ENCODE measurements around the gene WHRN.

WHRN gene

GRCh38 chr9:114522847-114523246 lies 17.6 kb upstream of the WHRN start:
- Mint-ChIP-seq H3K36me3 (no peaks in the 10 kb centered on the region), H3K4me1 (peaks cover 8% of the 10 kb centered on the region)

DNA sequence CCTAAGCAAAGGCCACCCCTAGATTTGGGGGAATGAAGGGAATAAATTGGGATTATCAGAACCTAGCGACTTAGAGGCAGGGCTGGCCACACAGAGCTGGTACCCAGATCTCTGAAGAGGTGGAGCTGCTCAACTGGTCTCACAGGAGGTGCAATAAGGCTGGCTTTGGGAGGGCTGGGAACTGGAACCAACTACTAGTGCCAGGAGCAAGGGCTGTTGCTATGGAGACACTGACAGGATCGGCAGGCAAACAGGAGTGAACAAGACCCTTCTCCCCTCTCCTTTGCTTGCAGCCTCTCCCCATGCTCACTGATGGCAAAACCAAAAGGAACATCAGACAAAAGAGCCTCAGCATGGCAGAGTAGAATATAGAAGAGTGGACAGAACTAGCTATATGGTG lies 17.0 kb upstream of the WHRN start:
- Mint-ChIP-seq H3K36me3 (no peaks in the 10 kb centered on the region), H3K4me3 (no peak overlapping the region), H3K9me3 (no peaks in the 10 kb centered on the region), H3K4me1 (peaks cover 12% of the 10 kb centered on the region), H3K27ac (no peak overlapping the region)
- no peak for ATAC-seq
- no peak for DNase-seq (ENCODE audit: low spot score in 2 of 2)

More at GRCh38 chr9:114522847-114523246, 17.6 kb upstream of the WHRN start:
- ATAC-seq (no peak), DNase-seq (ENCODE audit: low spot score in 2 of 2) (no peak)
- H3K27ac Mint-ChIP-seq: no peak overlapping the region
- H3K4me3 Mint-ChIP-seq: no peak overlapping the region
- no peaks in the 10 kb centered on the region for H3K9me3 Mint-ChIP-seq

GRCh38 chr9:114521846-114522245 lies 16.6 kb upstream of the WHRN start:
- no peak for DNase-seq (ENCODE audit: low spot score in 2 of 2)
- Mint-ChIP-seq H3K4me1 (peaks cover 16% of the 10 kb centered on the region), H3K36me3 (no peaks in the 10 kb centered on the region)

DNA sequence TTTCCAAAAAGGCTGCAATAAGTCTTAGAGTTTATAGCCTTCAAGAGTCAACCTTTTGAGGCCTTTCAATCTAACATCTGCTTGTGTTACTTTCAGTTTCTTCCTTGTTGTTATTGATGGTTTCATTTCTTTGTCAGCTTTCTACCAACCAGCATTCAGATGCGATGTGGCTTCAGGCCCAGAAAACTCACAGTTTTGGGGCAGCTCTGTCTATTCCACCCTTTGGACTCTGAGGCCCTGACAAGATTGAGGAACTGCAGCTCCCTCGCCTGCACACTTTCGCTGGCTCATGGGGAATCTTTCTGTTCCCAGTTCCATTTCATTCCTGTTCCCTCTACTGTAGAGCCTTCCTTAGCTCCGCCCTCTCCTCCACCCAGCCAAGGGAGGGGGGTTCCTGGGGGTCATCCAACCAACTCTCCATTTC lies 13.3 kb upstream of the WHRN start:
- H3K9me3 Mint-ChIP-seq: no peaks in the 10 kb centered on the region
- H3K36me3 Mint-ChIP-seq: no peaks in the 10 kb centered on the region
- H3K27ac Mint-ChIP-seq: peak overlapping the region; percentile 63
- H3K4me3 Mint-ChIP-seq: peak overlapping the region; percentile 7
- H3K4me1 Mint-ChIP-seq: peaks cover 16% of the 10 kb centered on the region
- ATAC-seq (peak; percentile 64), DNase-seq (ENCODE audit: low spot score in 2 of 2) (no peak)

More at GRCh38 chr9:114521846-114522245, 16.6 kb upstream of the WHRN start:
- Mint-ChIP-seq H3K27ac (no peak overlapping the region), H3K9me3 (no peaks in the 10 kb centered on the region), H3K4me3 (no peak overlapping the region)
- ATAC-seq: no peak

- Mint-ChIP-seq H3K27ac (peak overlapping the region; percentile 63), H3K4me1 (peaks cover 20% of the 10 kb centered on the region), H3K4me3 (no peak overlapping the region), H3K9me3 (no peaks in the 10 kb centered on the region), H3K36me3 (no peaks in the 10 kb centered on the region)
- DNase-seq (ENCODE audit: low spot score in 2 of 2) (no peak), ATAC-seq (no peak)
Measured at GRCh38 chr9:114518120-114518519, 12.8 kb upstream of the WHRN start.

GRCh38 chr9:114516913-114517312 lies 11.6 kb upstream of the WHRN start:
- H3K4me3 Mint-ChIP-seq: no peak overlapping the region
- H3K36me3 Mint-ChIP-seq: no peaks in the 10 kb centered on the region
- no peak for DNase-seq (ENCODE audit: low spot score in 2 of 2)
- H3K4me1 Mint-ChIP-seq: peaks cover 22% of the 10 kb centered on the region
- ATAC-seq: peak; percentile 87
- H3K27ac Mint-ChIP-seq: no peak overlapping the region
- H3K9me3 Mint-ChIP-seq: no peaks in the 10 kb centered on the region

- Mint-ChIP-seq H3K27ac (no peak overlapping the region), H3K9me3 (no peaks in the 10 kb centered on the region), H3K36me3 (no peaks in the 10 kb centered on the region), H3K4me3 (no peak overlapping the region), H3K4me1 (peaks cover 22% of the 10 kb centered on the region)
- ATAC-seq (no peak), DNase-seq (ENCODE audit: low spot score in 2 of 2) (no peak)
Measured at GRCh38 chr9:114515528-114515927, 10.3 kb upstream of the WHRN start.

DNA sequence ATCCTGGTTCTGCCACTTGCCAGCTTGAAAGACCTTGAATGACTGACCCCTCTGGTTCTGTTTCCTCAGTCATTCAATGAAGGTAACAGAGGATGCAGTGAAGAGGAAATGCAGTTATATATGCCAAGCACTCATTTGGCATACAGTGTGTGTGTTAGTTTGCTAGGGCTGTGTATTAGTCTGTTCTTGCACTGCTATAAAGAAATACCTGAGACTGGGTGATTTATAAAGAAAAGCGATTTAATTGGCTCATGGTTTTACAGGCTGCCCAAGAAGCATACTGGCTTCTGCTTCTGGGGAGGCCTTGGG lies 8.6 kb upstream of the WHRN start:
- no peaks in the 10 kb centered on the region for H3K36me3 Mint-ChIP-seq
- H3K4me3 Mint-ChIP-seq: no peak overlapping the region
- ATAC-seq: no peak
- no peaks in the 10 kb centered on the region for H3K9me3 Mint-ChIP-seq
- no peak overlapping the region for H3K27ac Mint-ChIP-seq
- H3K4me1 Mint-ChIP-seq: peaks cover 22% of the 10 kb centered on the region
- DNase-seq (ENCODE audit: low spot score in 2 of 2): no peak

- peak overlapping the region; percentile 26 for H3K27ac Mint-ChIP-seq
- ATAC-seq (no peak), DNase-seq (ENCODE audit: low spot score in 2 of 2) (no peak)
- H3K4me3 Mint-ChIP-seq: no peak overlapping the region
- H3K4me1 Mint-ChIP-seq: peaks cover 16% of the 10 kb centered on the region
- no peaks in the 10 kb centered on the region for H3K36me3 Mint-ChIP-seq
- H3K9me3 Mint-ChIP-seq: no peaks in the 10 kb centered on the region
Measured at GRCh38 chr9:114513055-114513958, 8.0 kb upstream of the WHRN start.

GRCh38 chr9:114511978-114512874 lies 7.0 kb upstream of the WHRN start:
- H3K4me1 Mint-ChIP-seq: peaks cover 9% of the 10 kb centered on the region
- H3K27ac Mint-ChIP-seq: peak overlapping the region; percentile 26
- ATAC-seq (no peak), DNase-seq (ENCODE audit: low spot score in 2 of 2) (no peak)
- H3K36me3 Mint-ChIP-seq: no peaks in the 10 kb centered on the region
- no peaks in the 10 kb centered on the region for H3K9me3 Mint-ChIP-seq
- H3K4me3 Mint-ChIP-seq: no peak overlapping the region

- Mint-ChIP-seq H3K4me1 (peaks cover 17% of the 10 kb centered on the region), H3K9me3 (no peaks in the 10 kb centered on the region), H3K36me3 (peaks cover 10% of the 10 kb centered on the region), H3K4me3 (no peak overlapping the region), H3K27ac (no peak overlapping the region)
- ATAC-seq (no peak), DNase-seq (ENCODE audit: low spot score in 2 of 2) (no peak)
Measured at GRCh38 chr9:114507726-114508125, 2.5 kb upstream of the WHRN start.

- no peak for ATAC-seq
- peak overlapping the region; percentile 80 for H3K4me3 Mint-ChIP-seq
- peaks cover 33% of the 10 kb centered on the region for H3K4me1 Mint-ChIP-seq
- H3K9me3 Mint-ChIP-seq: no peaks in the 10 kb centered on the region
- H3K36me3 Mint-ChIP-seq: peaks cover 23% of the 10 kb centered on the region
- DNase-seq (ENCODE audit: low spot score in 2 of 2): no peak
- H3K27ac Mint-ChIP-seq: peak overlapping the region; percentile 84
Measured at GRCh38 chr9:114506082-114506390, 763 bp upstream of the WHRN start.

- H3K27ac Mint-ChIP-seq: peak overlapping the region; percentile 84
- H3K4me3 Mint-ChIP-seq: peak overlapping the region; percentile 80
- DNase-seq (ENCODE audit: low spot score in 2 of 2) (peak; percentile 52 to 72), ATAC-seq (peak; percentile 63)
- H3K9me3 Mint-ChIP-seq: no peaks in the 10 kb centered on the region
- H3K4me1 Mint-ChIP-seq: peaks cover 47% of the 10 kb centered on the region
- H3K36me3 Mint-ChIP-seq: peaks cover 32% of the 10 kb centered on the region
Measured at GRCh38 chr9:114504341-114505186, 709 bp downstream of the WHRN start.

GRCh38 chr9:114503522-114504340 lies 1.5 kb downstream of the WHRN start:
- Mint-ChIP-seq H3K4me3 (peak overlapping the region; percentile 80), H3K9me3 (no peaks in the 10 kb centered on the region), H3K36me3 (peaks cover 35% of the 10 kb centered on the region), H3K27ac (peak overlapping the region; percentile 84), H3K4me1 (peaks cover 53% of the 10 kb centered on the region)
- DNase-seq (ENCODE audit: low spot score in 2 of 2) (no peak), ATAC-seq (no peak)

Measured in stimulated activated effector memory CD8-positive, alpha-beta T cell treated with anti-CD3 and anti-CD28 coated beads, Interleukin-12 subunit alpha, Interleukin-12 subunit beta, amount 100 ng/mL, for 72 hours (primary cell).